HEK293T (cell line): ENCODE measurements around the gene ASTL.

Experiments
- ARNT ChIP-seq: fragments of 450-650 bp; IDR thresholded peaks from 2 replicates; pipeline ENCODE4 v1.6.1; 2017; ENCODE audit warnings: mild to moderate bottlenecking
- BHLHE40 ChIP-seq: fragments of 450-650 bp; IDR thresholded peaks from 2 replicates; pipeline ENCODE4 v1.6.1; 2016; ENCODE audit warnings: mild to moderate bottlenecking, moderate library complexity, borderline replicate concordance
- ELF4 ChIP-seq: fragments of 450-650 bp; IDR thresholded peaks from 2 replicates; pipeline ENCODE4 v1.6.1; 2017; ENCODE audit warnings: antibody characterized with exemption
- FOXA1 ChIP-seq: fragments of 450-650 bp; IDR thresholded peaks from 2 replicates; pipeline ENCODE4 v1.6.1; 2016; ENCODE audit warnings: mild to moderate bottlenecking
- FOXK2 ChIP-seq: fragments of 450-650 bp; IDR thresholded peaks from 2 replicates; pipeline ENCODE4 v1.6.1; 2016; ENCODE audit warnings: mild to moderate bottlenecking
- FOXM1 ChIP-seq: fragments of 450-650 bp; IDR thresholded peaks from 2 replicates; pipeline ENCODE4 v1.6.1; 2017; ENCODE audit warnings: mild to moderate bottlenecking, borderline replicate concordance
- HDGF ChIP-seq: fragments of 450-650 bp; IDR thresholded peaks from 2 replicates; pipeline ENCODE4 v1.6.1; 2017; ENCODE audit warnings: antibody characterized with exemption, borderline replicate concordance
- LEF1 ChIP-seq: fragments of 450-650 bp; IDR thresholded peaks from 2 replicates; pipeline ENCODE4 v1.6.1; 2017; ENCODE audit warnings: mild to moderate bottlenecking, borderline replicate concordance
- NFRKB ChIP-seq: fragments of 450-650 bp; IDR thresholded peaks from 2 replicates; pipeline ENCODE4 v1.6.1; 2016; ENCODE audit warnings: mild to moderate bottlenecking, moderate library complexity
- SP1 ChIP-seq: fragments of 450-650 bp; IDR thresholded peaks from 2 replicates; pipeline ENCODE4 v1.6.1; 2017
- SUZ12 ChIP-seq: fragments of 450-650 bp; IDR thresholded peaks from 2 replicates; pipeline ENCODE4 v1.6.1; 2016; ENCODE audit warnings: mild to moderate bottlenecking
- ZNF384 ChIP-seq: fragments of 450-650 bp; IDR thresholded peaks from 2 replicates; pipeline ENCODE4 v1.6.1; 2016

GRCh38 chr2:96157649-96158553 is 19.6 kb upstream of the ASTL start:
- no peak for TF ChIP-seq FOXM1
- no peak for TF ChIP-seq LEF1
- no peak for TF ChIP-seq BHLHE40
- TF ChIP-seq SUZ12 = no peak
- no peak for TF ChIP-seq ARNT
- no peak for TF ChIP-seq SP1
- no peak for TF ChIP-seq FOXA1
- TF ChIP-seq NFRKB = no peak
- no peak for TF ChIP-seq ELF4
- TF ChIP-seq HDGF = no peak
- no peak for TF ChIP-seq FOXK2
- TF ChIP-seq ZNF384 = no peak
